Small intestine (tissue), 7 donors: Measurements from ENCODE around the gene NT5DC3. TPM values are rescaled to one million over a fixed set of nuclear protein-coding genes. Genes with fewer than 3 reads are reported as not detected.

Source experiments
- DNase-seq, 2 donors: peaks; one replicate each; pipeline versions ENCODE4 v3.0.0 to v3.0.0-alpha.2; 2013
- FAIRE-seq: peaks from 2 replicates; lab custom pipeline; 2012; peaks lifted over from hg19 to GRCh38; lab: Jason Lieb, UNC
- H3K27ac ChIP-seq, 3 donors: one replicate each; pipeline ENCODE4 v1.5.1; 2013; ENCODE audit warnings: low read length in 2 of 3, mild to moderate bottlenecking in 2 of 3, control low read depth in 1 of 3, inconsistent platforms in 1 of 3, low read depth in 1 of 3, moderate library complexity in 1 of 3
- H3K27me3 ChIP-seq, 3 donors: one replicate each; pipeline ENCODE4 v1.6.1; 2013; ENCODE audit warnings: low read length in 3 of 3, inconsistent platforms in 1 of 3; ENCODE audit not compliant: control insufficient read depth in 3 of 3, insufficient read depth in 3 of 3
- H3K36me3 ChIP-seq, 3 donors: one replicate each; pipeline ENCODE4 v1.6.1; 2013; ENCODE audit warnings: low read length in 3 of 3, inconsistent platforms in 1 of 3, low read depth in 1 of 3, mild to moderate bottlenecking in 1 of 3, moderate library complexity in 1 of 3; ENCODE audit not compliant: control insufficient read depth in 3 of 3, insufficient read depth in 2 of 3
- H3K4me1 ChIP-seq, 3 donors: one replicate each; pipeline ENCODE4 v1.6.1; 2013; ENCODE audit warnings: low read length in 2 of 3, inconsistent platforms in 1 of 3, low read depth in 1 of 3, mild to moderate bottlenecking in 1 of 3, moderate library complexity in 1 of 3; ENCODE audit not compliant: control insufficient read depth in 3 of 3, insufficient read depth in 2 of 3
- H3K4me3 ChIP-seq, 3 donors: one replicate each; pipeline ENCODE4 v1.5.1; 2013; ENCODE audit warnings: low read length in 3 of 3, control low read depth in 1 of 3, inconsistent platforms in 1 of 3, low read depth in 1 of 3, mild to moderate bottlenecking in 1 of 3, moderate library complexity in 1 of 3
- H3K9me3 ChIP-seq, 2 donors: one replicate each; pipeline ENCODE4 v1.6.1; 2013; ENCODE audit warnings: low read depth in 1 of 2, low read length in 1 of 2; ENCODE audit not compliant: control insufficient read depth in 2 of 2, insufficient read depth in 1 of 2
- WGBS, 3 donors: extraction: QIAGEN DNeasy Blood & Tissue Kit; methylation state at CpG; one replicate each; pipeline ENCODE4 v1.1.7; 2013; 5-methylcytosine and 5-hydroxymethylcytosine counted together
- polyA plus RNA-seq, 4 donors: library from polyadenylated mRNA; stranded (reverse) in 3 of 4; unstranded in 1 of 4; fragments of 200-250 nt in 3 of 4; fragments of 120-200 nt in 1 of 4; gene quantifications; one replicate each; pipeline versions ENCODE4 v1.2.1 to v1.2.3, GENCODE V29; 2013
- donor health status: healthy with polysubstance abuse.
- donor health status: control.
- donor health status: control.
- donor health status: Bipolar disorder and iron deficiency.
- donor health status: healthy.

NT5DC3 gene
- polyA plus RNA-seq, 4 donors = 0.22 to 8.7 (median 0.78) TPM

GRCh38 chr12:103864710-103865109 lies 23.7 kb upstream of the NT5DC3 start:
- 33 to 77% (median 62%) methylated on average over 6 of the region's 6 CpGs for WGBS, 3 donors

GRCh38 chr12:103858953-103859601 lies 18.0 kb upstream of the NT5DC3 start:
- FAIRE-seq (no peak), DNase-seq (peak; percentile 86 to 88)
- Histone ChIP-seq H3K4me3 (no peak overlapping the region), H3K27ac (peak overlapping the region in 2 of 3 donors; percentile 32 to 82), H3K27me3 (no peaks in the 10 kb centered on the region), H3K4me1 (peaks cover 0 to 13% (median 0%) of the 10 kb centered on the region in 3 donors), H3K36me3 (no peaks in the 10 kb centered on the region), H3K9me3 (peaks cover 0 to 7% of the 10 kb centered on the region in 2 donors)
- 23 to 66% (median 45%) methylated on average over 10 of the region's 10 CpGs for WGBS, 3 donors

More at GRCh38 chr12:103864710-103865109, 23.7 kb upstream of the NT5DC3 start:
- no peak overlapping the region for H3K4me3 ChIP-seq
- H3K4me1 ChIP-seq = peaks cover 0 to 1% (median 0%) of the 10 kb centered on the region in 3 donors
- H3K27ac ChIP-seq = no peak overlapping the region
- H3K36me3 ChIP-seq = no peaks in the 10 kb centered on the region
- FAIRE-seq (no peak), DNase-seq (peak in 1 of 2 donors; percentile 59)
- no peaks in the 10 kb centered on the region for H3K27me3 ChIP-seq
- H3K9me3 ChIP-seq = no peaks in the 10 kb centered on the region

GRCh38 chr12:103858335-103858734 lies 17.3 kb upstream of the NT5DC3 start:
- WGBS, 3 donors = 88 to 94% (median 92%) methylated on average over 8 of the region's 8 CpGs
- no peaks in the 10 kb centered on the region for H3K36me3 ChIP-seq
- DNase-seq = no peak
- peaks cover 0 to 7% of the 10 kb centered on the region in 2 donors for H3K9me3 ChIP-seq
- no peak overlapping the region for H3K4me3 ChIP-seq
- H3K4me1 ChIP-seq = peaks cover 0 to 13% (median 0%) of the 10 kb centered on the region in 3 donors
- H3K27me3 ChIP-seq = no peaks in the 10 kb centered on the region
- peak overlapping the region in 1 of 3 donors; percentile 82 for H3K27ac ChIP-seq
- no peak for FAIRE-seq

GRCh38 chr12:103857164-103857563 lies 16.1 kb upstream of the NT5DC3 start:
- H3K36me3 ChIP-seq = no peaks in the 10 kb centered on the region
- H3K9me3 ChIP-seq = peaks cover 0 to 7% of the 10 kb centered on the region in 2 donors
- no peak overlapping the region for H3K27ac ChIP-seq
- H3K4me1 ChIP-seq = peaks cover 0 to 13% (median 0%) of the 10 kb centered on the region in 3 donors
- no peaks in the 10 kb centered on the region for H3K27me3 ChIP-seq
- no peak overlapping the region for H3K4me3 ChIP-seq
- 51 to 77% (median 63%) methylated on average over 2 of the region's 2 CpGs for WGBS, 3 donors
- no peak for FAIRE-seq
- DNase-seq = no peak

- Histone ChIP-seq H3K4me1 (peaks cover 0 to 13% (median 0%) of the 10 kb centered on the region in 3 donors), H3K36me3 (no peaks in the 10 kb centered on the region), H3K9me3 (peaks cover 0 to 7% of the 10 kb centered on the region in 2 donors), H3K4me3 (no peak overlapping the region), H3K27me3 (no peaks in the 10 kb centered on the region), H3K27ac (no peak overlapping the region)
- DNase-seq (no peak), FAIRE-seq (no peak)
- 67 to 94% (median 84%) methylated on average over 8 of the region's 8 CpGs for WGBS, 3 donors
These were observed 15.0 kb upstream of the NT5DC3 start for GRCh38 chr12:103855896-103856657.

- 78 to 85% (median 81%) methylated on average over 8 of the region's 8 CpGs for WGBS, 3 donors
- FAIRE-seq = no peak
- DNase-seq = no peak
- Histone ChIP-seq H3K27me3 (no peaks in the 10 kb centered on the region), H3K9me3 (peaks cover 0 to 7% of the 10 kb centered on the region in 2 donors), H3K4me1 (peaks cover 0 to 13% (median 0%) of the 10 kb centered on the region in 3 donors), H3K4me3 (no peak overlapping the region), H3K27ac (no peak overlapping the region), H3K36me3 (no peaks in the 10 kb centered on the region)
These were observed 14.1 kb upstream of the NT5DC3 start for GRCh38 chr12:103855036-103855712.

GRCh38 chr12:103854372-103854973 lies 13.4 kb upstream of the NT5DC3 start:
- Histone ChIP-seq H3K27ac (no peak overlapping the region), H3K4me3 (no peak overlapping the region), H3K36me3 (no peaks in the 10 kb centered on the region), H3K4me1 (peaks cover 0 to 9% (median 0%) of the 10 kb centered on the region in 3 donors), H3K9me3 (peaks cover 0 to 7% of the 10 kb centered on the region in 2 donors), H3K27me3 (no peaks in the 10 kb centered on the region)
- 88 to 96% (median 90%) methylated on average over 6 of the region's 6 CpGs for WGBS, 3 donors
- FAIRE-seq (no peak), DNase-seq (no peak)

- FAIRE-seq (no peak), DNase-seq (peak in 1 of 2 donors; percentile 56)
- H3K27ac ChIP-seq = no peak overlapping the region
- no peak overlapping the region for H3K4me3 ChIP-seq
- no peaks in the 10 kb centered on the region for H3K4me1 ChIP-seq
- no peaks in the 10 kb centered on the region for H3K36me3 ChIP-seq
- WGBS, 3 donors = 32 to 57% (median 50%) methylated on average over 3 of the region's 3 CpGs
- no peaks in the 10 kb centered on the region for H3K9me3 ChIP-seq
- H3K27me3 ChIP-seq = no peaks in the 10 kb centered on the region
These were observed 11.5 kb upstream of the NT5DC3 start for GRCh38 chr12:103852498-103852997.
